ENCODE data around the gene EIF3CL.
"Not testable (repeated sequence)": the region's sequence is repeated elsewhere in the genome, so short reads cannot be mapped to it uniquely, and the experiment has no call there.

EIF3CL gene

DNA sequence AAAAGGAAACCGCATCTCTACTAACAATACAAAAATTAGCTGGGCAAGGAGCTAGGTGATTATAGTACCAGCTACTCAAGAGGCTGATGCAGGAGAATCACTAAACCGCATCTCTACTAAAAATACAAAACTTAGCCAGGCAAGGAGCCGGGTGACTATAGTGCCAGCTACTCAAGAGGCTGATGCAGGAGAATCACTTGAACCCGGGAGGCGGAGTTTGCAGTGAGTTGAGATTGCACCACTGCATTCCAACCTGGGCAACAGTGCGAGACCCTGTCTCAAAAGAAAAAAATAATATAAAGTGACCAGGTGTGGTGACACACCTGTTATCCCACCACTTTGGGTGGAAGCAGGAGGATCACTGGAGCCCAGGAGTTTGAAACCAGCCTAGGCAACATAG, 65.4 kb downstream of the EIF3CL start:
- not testable (repeated sequence) for DNase-seq

DNA sequence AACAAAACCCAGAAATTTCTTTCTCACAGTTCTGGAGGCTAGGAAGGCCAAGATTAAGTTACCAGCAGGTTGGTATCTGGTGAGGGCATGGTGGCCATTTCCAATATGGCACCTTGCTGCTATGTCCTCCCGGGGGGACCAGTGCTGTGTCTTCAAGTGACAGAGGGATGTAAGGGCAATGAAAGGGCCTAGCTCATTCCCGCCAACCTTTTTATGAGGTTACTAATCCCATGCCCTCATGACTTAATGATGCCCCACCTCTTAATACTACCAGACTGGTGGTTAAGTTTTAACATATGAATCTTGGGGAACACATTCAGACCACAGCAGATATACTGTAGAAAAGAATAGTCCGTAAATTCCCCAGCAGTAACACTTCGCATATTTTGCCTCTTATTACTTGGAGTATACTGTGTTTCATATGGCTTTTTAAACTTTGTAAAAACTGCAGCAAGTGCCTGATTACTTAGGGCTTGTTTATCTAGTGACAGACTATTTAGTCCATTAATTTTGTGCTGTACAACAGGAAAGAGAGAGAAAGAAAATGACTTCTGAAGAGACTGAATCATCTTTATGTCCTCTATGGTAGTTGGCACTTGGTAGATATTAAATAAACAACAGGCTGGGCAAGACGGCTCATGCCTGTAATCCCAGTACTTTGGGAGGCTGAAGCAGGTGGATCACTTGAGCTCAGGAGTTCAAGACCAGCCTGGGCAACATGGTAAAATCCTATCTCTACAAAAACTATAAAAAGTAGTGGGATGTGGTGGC, 66.5 kb downstream of the EIF3CL start:
- DNase-seq: not testable (repeated sequence)

DNA sequence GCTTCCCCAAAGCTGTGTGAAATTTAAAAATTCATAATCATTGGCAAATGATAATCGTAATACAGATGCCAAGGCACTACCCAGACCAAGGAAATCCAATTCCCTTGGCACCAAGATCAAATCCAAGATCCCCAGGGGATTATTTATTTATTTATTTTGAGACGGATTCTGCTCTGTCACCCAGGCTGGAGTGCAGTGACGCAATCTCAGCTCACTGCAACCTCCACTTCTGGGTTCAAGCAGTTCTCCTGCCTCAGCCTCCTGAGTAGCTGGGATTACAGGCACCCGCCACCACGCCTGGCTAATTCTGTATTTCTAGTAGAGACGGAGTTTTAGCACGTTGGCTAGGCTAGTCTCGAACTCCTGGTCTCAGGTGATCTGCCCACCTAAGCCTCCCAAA, 68.0 kb downstream of the EIF3CL start:
- not testable (repeated sequence) for DNase-seq

DNA sequence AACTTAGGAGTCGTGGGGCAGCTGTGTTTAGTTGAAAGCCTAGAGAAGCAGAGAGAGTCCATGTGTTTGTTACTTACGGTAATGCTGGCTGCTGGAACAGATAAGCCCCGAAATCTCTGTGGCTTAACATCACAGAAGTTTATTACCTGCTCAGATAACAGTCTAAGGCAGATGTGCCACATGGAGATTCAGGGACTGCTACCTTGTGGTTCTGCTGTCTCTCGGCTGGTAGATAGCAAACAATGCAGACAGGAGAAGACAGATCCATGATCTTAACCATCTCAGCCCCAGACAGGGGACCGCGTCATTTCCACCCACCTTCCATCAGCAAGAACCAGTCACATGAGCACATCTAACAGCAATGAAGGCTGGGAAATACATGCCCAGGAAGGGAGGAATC, 71.0 kb downstream of the EIF3CL start:
- DNase-seq: not testable (repeated sequence)

DNA sequence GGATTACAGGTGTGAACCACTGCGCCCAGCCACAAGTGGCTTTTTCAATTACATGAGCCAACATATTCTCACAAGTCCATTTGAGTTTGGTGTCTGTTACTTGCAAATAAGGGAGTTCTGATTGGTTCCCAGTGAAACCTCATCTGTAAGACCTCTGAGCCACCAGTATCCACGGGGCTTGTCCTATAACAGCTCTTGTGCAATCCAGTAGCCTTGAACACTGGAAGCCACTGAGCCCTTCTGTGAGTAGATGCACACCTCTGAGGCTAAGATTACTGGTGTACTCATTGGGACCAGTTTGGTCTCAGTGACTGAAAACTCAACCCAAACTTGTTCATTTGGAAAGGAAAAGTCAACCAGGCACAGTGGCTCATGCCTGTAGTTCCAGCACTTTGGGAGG, 72.7 kb downstream of the EIF3CL start:
- not testable (repeated sequence) for DNase-seq

DNA sequence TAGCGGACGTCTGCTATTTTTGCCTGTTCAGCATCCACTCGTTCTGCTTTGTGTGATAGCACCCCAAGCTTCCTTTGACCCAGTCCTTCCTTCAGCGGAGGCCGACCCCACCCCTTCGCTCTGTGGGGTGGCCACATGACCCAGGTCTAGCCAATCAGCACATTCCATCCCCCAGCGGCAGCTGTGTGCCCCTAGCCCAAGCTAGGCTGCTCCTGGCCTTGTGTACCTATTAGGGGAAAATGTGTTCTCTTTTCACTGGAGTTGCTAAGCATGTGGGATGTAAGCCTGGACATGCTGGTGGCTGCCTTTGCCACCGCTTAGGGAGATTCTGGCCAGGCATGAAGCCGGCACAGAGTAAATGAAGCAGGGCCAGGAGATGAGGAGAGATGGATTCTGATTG, 73.4 kb downstream of the EIF3CL start:
- DNase-seq: not testable (repeated sequence)

Data from NCI-H1417 (cell line).